Muscle layer of duodenum (tissue), 2 donors: ENCODE data around the gene APCDD1.

Source experiments
- H3K27ac ChIP-seq: one replicate; pipeline ENCODE4 v1.7.0; 2013; ENCODE audit warnings: mild to moderate bottlenecking, low read length
- H3K27me3 ChIP-seq: one replicate; pipeline ENCODE4 v1.7.0; 2013; ENCODE audit warnings: low read depth, mild to moderate bottlenecking, control low read depth, low read length
- H3K36me3 ChIP-seq, 2 donors: one replicate each; pipeline ENCODE4 v1.7.0; 2013; ENCODE audit warnings: low read length in 2 of 2, control low read depth in 1 of 2, mild to moderate bottlenecking in 1 of 2; ENCODE audit not compliant: insufficient read depth in 2 of 2, control insufficient read depth in 1 of 2
- H3K4me1 ChIP-seq, 2 donors: one replicate each; pipeline ENCODE4 v1.7.0; 2013; ENCODE audit warnings: low read length in 2 of 2, mild to moderate bottlenecking in 2 of 2, control low read depth in 1 of 2, moderate library complexity in 1 of 2; ENCODE audit not compliant: insufficient read depth in 2 of 2, control insufficient read depth in 1 of 2
- H3K4me3 ChIP-seq, 2 donors: one replicate each; pipeline ENCODE4 v1.7.0; 2013; ENCODE audit warnings: low read length in 2 of 2, low read depth in 1 of 2, mild to moderate bottlenecking in 1 of 2
- H3K9me3 ChIP-seq, 2 donors: one replicate each; pipeline ENCODE4 v1.7.0; 2013; ENCODE audit warnings: low read length in 2 of 2, control low read depth in 1 of 2, mild to moderate bottlenecking in 1 of 2; ENCODE audit not compliant: control insufficient read depth in 1 of 2
- donor health status: healthy.

Gene APCDD1

DNA sequence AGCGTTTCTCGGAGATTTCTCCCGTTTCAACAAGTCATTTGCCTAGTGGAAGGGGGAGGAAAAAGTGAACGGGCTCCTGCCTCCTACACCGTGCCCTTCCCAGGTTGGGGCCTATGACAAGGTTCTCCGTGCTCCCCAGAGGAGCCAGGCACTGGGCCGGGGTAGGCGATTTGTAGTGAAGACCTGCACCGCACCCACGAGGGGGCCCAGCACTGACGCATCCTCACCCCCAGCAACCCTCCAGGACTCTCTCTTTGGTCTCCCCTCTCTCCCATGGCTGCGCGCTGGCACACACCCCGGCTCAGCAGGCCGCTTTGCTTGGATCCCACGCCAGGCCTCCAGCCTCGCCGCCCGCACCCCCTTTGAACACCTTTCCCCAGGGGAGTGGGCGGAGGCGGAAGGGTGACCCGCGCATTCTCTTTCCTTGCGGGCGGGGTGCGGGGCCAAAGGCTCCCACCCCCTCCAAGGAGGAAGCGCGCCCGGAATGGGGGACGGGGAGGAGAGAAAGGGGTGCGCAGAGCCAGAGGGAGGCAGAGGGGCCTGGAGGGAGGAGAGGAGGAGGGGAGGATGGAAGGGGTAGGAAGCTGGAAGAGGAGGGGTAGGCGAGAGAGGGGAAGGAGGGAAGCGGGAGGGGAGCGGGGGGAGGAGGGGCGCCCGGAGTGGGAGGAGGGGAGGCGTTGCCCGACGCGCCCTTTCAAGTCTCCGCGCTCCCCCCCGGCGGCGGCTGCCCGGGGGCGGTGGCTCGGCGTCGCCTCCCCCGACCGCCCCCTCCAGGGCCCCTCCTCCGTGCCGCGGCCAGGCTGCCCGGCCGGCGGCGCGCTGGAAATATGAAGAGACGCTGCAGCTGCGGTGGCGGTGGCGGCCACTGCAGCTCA, at the start of gene APCDD1:
Gene APCDD1, plus strand, starts transcription at position 830 of the 875 bp plus-strand sequence. CDS start 347 bp downstream, outside the sequence.
- H3K4me1 ChIP-seq: peaks cover 0 to 3% of the 10 kb centered on the region in 2 donors
- H3K4me3 ChIP-seq: peak within 1 kb of the TSS; percentile 64 to 73
- no peaks in the 10 kb centered on the region for H3K36me3 ChIP-seq
- no peaks in the 10 kb centered on the region for H3K27me3 ChIP-seq
- H3K9me3 ChIP-seq: no peaks in the 10 kb centered on the region
- H3K27ac ChIP-seq: no peak within 1 kb of the TSS

DNA sequence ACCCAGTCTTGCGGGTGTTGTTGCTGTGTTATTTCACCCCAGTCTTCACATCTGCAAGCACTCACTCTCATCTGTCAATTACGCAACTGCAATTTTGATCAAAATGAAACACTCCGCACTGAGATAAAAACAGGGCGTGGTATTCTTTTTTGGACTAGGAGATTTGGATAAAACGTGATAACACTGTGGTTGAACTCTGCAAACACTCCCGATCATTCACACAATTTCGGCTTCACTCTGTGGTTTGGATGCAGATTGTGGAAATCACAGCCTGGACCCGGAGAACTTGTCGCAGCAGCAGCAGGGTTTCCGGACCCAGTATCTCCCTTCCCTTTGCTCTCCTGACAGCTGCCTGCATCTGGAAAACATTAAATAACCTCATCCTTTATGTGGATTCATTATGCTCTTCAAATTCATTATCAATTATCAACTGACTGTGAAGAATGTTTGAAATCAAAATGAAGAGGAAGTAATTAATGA, 49.4 kb upstream of the APCDD1 start:
- no peaks in the 10 kb centered on the region for H3K9me3 ChIP-seq
- H3K27me3 ChIP-seq: no peaks in the 10 kb centered on the region
- H3K4me3 ChIP-seq: no peak overlapping the region
- H3K4me1 ChIP-seq: no peaks in the 10 kb centered on the region
- H3K36me3 ChIP-seq: no peaks in the 10 kb centered on the region
- no peak overlapping the region for H3K27ac ChIP-seq

- H3K27ac ChIP-seq: no peak overlapping the region
Observed at GRCh38 chr18:10405816-10406663, 48.4 kb upstream of the APCDD1 start.

DNA sequence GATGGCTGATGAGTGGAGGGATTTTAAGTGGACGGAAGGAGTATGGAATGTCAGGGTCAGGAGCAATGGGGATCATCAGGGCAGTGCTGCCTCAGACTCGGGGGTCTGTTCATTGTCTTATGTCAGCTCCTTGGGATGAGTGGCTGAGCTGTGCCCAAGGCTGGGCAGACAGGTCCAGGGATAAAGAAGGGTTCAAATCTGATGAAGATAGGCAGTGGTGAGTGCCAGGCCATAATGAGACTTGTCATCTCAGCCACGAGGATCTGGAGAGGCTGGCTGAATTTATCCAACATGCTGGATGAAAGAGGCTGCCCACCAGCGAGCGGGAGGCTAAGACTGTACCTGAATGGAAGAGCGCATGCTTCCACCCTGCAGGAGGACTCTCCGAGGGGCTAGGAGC, 46.3 kb upstream of the APCDD1 start:
- no peaks in the 10 kb centered on the region for H3K36me3 ChIP-seq
- no peak overlapping the region for H3K4me3 ChIP-seq
- H3K4me1 ChIP-seq: no peaks in the 10 kb centered on the region
- H3K27me3 ChIP-seq: no peaks in the 10 kb centered on the region
- H3K9me3 ChIP-seq: no peaks in the 10 kb centered on the region
- no peak overlapping the region for H3K27ac ChIP-seq

More at GRCh38 chr18:10405816-10406663, 48.4 kb upstream of the APCDD1 start:
- Histone ChIP-seq H3K9me3 (no peaks in the 10 kb centered on the region), H3K4me3 (no peak overlapping the region), H3K36me3 (no peaks in the 10 kb centered on the region), H3K4me1 (no peaks in the 10 kb centered on the region), H3K27me3 (no peaks in the 10 kb centered on the region)

GRCh38 chr18:10409041-10409440, 45.4 kb upstream of the APCDD1 start:
- Histone ChIP-seq H3K27ac (no peak overlapping the region), H3K4me3 (no peak overlapping the region), H3K4me1 (no peaks in the 10 kb centered on the region), H3K27me3 (no peaks in the 10 kb centered on the region), H3K9me3 (no peaks in the 10 kb centered on the region), H3K36me3 (no peaks in the 10 kb centered on the region)

DNA sequence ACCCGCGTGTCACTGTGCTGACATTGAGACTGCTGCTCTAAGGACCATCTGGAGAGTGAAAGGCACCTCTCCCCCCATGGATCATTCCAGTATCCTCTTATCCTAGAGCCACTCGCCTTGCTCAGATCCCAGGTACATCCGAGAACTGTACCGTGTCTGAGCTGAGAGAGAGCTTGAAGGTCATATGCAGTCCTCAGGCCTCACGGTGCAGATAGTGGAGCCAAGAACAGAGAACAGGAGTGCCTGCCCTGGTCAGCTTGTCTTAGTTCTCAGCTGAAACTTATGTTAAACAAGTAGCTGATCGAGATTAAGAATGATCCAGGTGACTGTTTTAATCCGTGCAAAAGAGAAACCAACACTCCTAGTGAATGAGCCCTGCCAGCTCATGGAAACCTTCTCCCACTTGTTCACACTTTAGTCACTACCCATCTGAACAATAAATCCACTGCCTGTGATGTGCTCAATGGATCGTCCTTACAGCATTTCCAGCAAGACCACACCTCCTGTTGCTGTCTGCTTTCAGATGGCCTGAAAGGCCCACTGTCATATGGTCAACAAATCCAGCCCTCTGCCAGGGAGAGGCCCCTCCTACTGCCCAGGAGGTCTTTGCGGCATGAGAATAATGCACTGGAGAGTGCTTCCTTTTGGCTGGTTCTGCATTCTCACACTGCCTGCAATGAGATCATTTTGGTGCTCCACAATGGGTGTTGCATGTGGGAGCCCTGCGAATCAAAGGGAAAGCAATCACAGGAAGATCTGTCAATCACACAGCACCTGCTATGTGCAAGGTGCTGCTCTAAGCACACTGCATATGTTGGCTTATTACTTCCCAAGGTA, 43.7 kb upstream of the APCDD1 start:
- no peaks in the 10 kb centered on the region for H3K4me1 ChIP-seq
- no peaks in the 10 kb centered on the region for H3K36me3 ChIP-seq
- H3K27ac ChIP-seq: no peak overlapping the region
- no peaks in the 10 kb centered on the region for H3K27me3 ChIP-seq
- H3K4me3 ChIP-seq: no peak overlapping the region
- H3K9me3 ChIP-seq: no peaks in the 10 kb centered on the region

- Histone ChIP-seq H3K27me3 (no peaks in the 10 kb centered on the region), H3K4me3 (no peak overlapping the region), H3K27ac (no peak overlapping the region), H3K9me3 (no peaks in the 10 kb centered on the region), H3K36me3 (no peaks in the 10 kb centered on the region), H3K4me1 (no peaks in the 10 kb centered on the region)
Observed at GRCh38 chr18:10412933-10413332, 41.5 kb upstream of the APCDD1 start.

DNA sequence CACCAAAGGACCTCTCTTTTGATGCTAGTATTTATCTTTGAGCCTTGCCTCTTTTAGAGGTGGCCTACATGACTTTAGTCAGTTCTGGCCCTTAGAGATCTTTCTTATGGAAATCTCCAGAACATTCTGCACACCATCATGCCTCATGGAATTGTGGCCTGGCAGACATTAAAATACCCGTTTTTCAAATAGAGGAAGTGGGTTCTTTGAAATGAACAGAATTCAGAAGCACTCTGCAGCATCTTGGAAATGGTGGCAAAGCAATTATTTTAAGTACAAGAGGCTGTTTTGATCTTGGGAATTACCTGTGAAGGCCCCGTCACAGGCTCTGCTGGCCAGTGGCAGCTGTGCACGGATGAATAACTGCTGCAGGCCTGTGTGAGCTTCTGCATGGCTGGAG, 40.7 kb upstream of the APCDD1 start:
- no peaks in the 10 kb centered on the region for H3K27me3 ChIP-seq
- H3K4me1 ChIP-seq: no peaks in the 10 kb centered on the region
- no peak overlapping the region for H3K4me3 ChIP-seq
- H3K36me3 ChIP-seq: no peaks in the 10 kb centered on the region
- H3K9me3 ChIP-seq: no peaks in the 10 kb centered on the region
- H3K27ac ChIP-seq: no peak overlapping the region

DNA sequence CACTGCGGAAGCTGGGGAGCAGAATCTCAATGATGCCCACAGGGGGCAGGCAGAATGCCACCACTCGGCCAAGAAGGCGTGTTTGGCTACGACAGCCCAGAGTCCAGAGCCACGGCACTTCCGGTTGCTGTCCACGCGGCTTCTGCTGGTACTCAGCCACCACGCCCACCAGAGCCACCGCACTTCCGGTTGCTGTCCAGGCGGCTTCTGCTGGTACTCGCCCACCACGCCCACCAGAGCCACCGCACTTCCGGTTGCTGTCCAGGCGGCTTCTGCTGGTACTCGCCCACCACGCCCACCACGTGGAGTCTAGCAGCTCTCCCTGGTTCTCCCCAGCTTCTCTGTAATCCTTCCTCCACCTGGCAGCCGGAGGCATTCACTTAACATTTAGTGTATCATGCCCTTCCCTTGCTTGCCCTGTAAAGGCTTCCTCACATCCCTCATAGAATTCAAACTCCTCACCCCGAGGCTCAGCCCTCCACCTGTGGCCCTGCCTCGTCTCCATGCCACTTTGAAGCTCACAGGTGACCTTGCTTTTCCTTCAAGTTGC, 40.1 kb upstream of the APCDD1 start:
- no peaks in the 10 kb centered on the region for H3K4me1 ChIP-seq
- no peak overlapping the region for H3K27ac ChIP-seq
- no peaks in the 10 kb centered on the region for H3K9me3 ChIP-seq
- H3K36me3 ChIP-seq: no peaks in the 10 kb centered on the region
- no peak overlapping the region for H3K4me3 ChIP-seq
- no peaks in the 10 kb centered on the region for H3K27me3 ChIP-seq

GRCh38 chr18:10416065-10416464, 38.4 kb upstream of the APCDD1 start:
- H3K36me3 ChIP-seq: no peaks in the 10 kb centered on the region
- no peaks in the 10 kb centered on the region for H3K27me3 ChIP-seq
- H3K9me3 ChIP-seq: peaks cover 0 to 3% of the 10 kb centered on the region in 2 donors
- H3K4me3 ChIP-seq: no peak overlapping the region
- H3K27ac ChIP-seq: no peak overlapping the region
- no peaks in the 10 kb centered on the region for H3K4me1 ChIP-seq
